Stimulated activated naive CD8-positive, alpha-beta T cell treated with anti-CD3 and anti-CD28 coated beads, Interleukin-15, amount 100 ng/mL, for 72 hours (primary cell): ENCODE data around the gene MOCOS.
A peak's percentile ranks its signal among the peaks of the same experiment; 100 is the strongest.
"Not testable (repeated sequence)": the region's sequence is repeated elsewhere in the genome, so short reads cannot be mapped to it uniquely, and the experiment has no call there.

Experiments used
- ATAC-seq: fragments of 150-1000 bp; cut with Tn5 transposase; 2 replicates; pipeline ENCODE4 v1.10.0; 2021; ENCODE audit warnings: mild to moderate bottlenecking, moderate library complexity
- DNase-seq, 2 donors: peaks; one replicate each; pipeline ENCODE4 v3.0.0; 2021 to 2022
- H3K27ac Mint-ChIP-seq, 2 donors: one replicate each; pipeline ENCODE4 v1.8.0; 2022; ENCODE audit warnings: mild to moderate bottlenecking in 2 of 2, mixed read lengths in 2 of 2, moderate library complexity in 2 of 2
- H3K27me3 Mint-ChIP-seq: one replicate; pipeline ENCODE4 v1.8.0; 2022; ENCODE audit warnings: mixed read lengths
- H3K4me1 Mint-ChIP-seq: one replicate; pipeline ENCODE4 v1.8.0; 2022; ENCODE audit warnings: mild to moderate bottlenecking, mixed read lengths
- H3K4me3 Mint-ChIP-seq, 2 donors: one replicate each; pipeline ENCODE4 v1.8.0; 2022; ENCODE audit warnings: mild to moderate bottlenecking in 2 of 2, mixed read lengths in 2 of 2, moderate library complexity in 1 of 2
- H3K9me3 Mint-ChIP-seq, 2 donors: one replicate each; pipeline ENCODE4 v1.8.0; 2022; ENCODE audit warnings: mixed read lengths in 2 of 2

MOCOS gene

GRCh38 chr18:36167692-36168218 lies 19.5 kb upstream of the MOCOS start:
- H3K4me3 Mint-ChIP-seq: no peak overlapping the region
- DNase-seq (no peak), ATAC-seq (no peak)
- no peaks in the 10 kb centered on the region for H3K4me1 Mint-ChIP-seq
- no peak overlapping the region for H3K27ac Mint-ChIP-seq
- no peaks in the 10 kb centered on the region for H3K9me3 Mint-ChIP-seq
- H3K27me3 Mint-ChIP-seq: no peaks in the 10 kb centered on the region

GRCh38 chr18:36168296-36168695 lies 19.0 kb upstream of the MOCOS start:
- not testable (repeated sequence) for H3K27me3 Mint-ChIP-seq, H3K4me3 Mint-ChIP-seq, ATAC-seq, H3K9me3 Mint-ChIP-seq, H3K4me1 Mint-ChIP-seq, DNase-seq
- peak overlapping the region in 1 of 2 donors; percentile 88 for H3K27ac Mint-ChIP-seq

- Mint-ChIP-seq H3K9me3 (no peaks in the 10 kb centered on the region), H3K4me3 (no peak overlapping the region), H3K27ac (no peak overlapping the region), H3K4me1 (no peaks in the 10 kb centered on the region), H3K27me3 (no peaks in the 10 kb centered on the region)
- no peak for DNase-seq
- ATAC-seq: no peak
These were observed 17.4 kb upstream of the MOCOS start for GRCh38 chr18:36169938-36170337.

- Mint-ChIP-seq H3K27ac (peak overlapping the region; percentile 0 to 38), H3K4me1 (no peaks in the 10 kb centered on the region), H3K4me3 (no peak overlapping the region), H3K9me3 (no peaks in the 10 kb centered on the region), H3K27me3 (no peaks in the 10 kb centered on the region)
- ATAC-seq (no peak), DNase-seq (no peak)
These were observed 11.8 kb upstream of the MOCOS start for GRCh38 chr18:36175481-36175880.

GRCh38 chr18:36176177-36176584 lies 11.1 kb upstream of the MOCOS start:
- no peak for DNase-seq
- ATAC-seq: no peak
- no peaks in the 10 kb centered on the region for H3K9me3 Mint-ChIP-seq

GRCh38 chr18:36176711-36177110 lies 10.6 kb upstream of the MOCOS start:
- Mint-ChIP-seq H3K27ac (no peak overlapping the region), H3K27me3 (no peaks in the 10 kb centered on the region), H3K9me3 (no peaks in the 10 kb centered on the region), H3K4me3 (no peak overlapping the region), H3K4me1 (no peaks in the 10 kb centered on the region)
- no peak for ATAC-seq
- DNase-seq: no peak

More at GRCh38 chr18:36176177-36176584, 11.1 kb upstream of the MOCOS start:
- Mint-ChIP-seq H3K27ac (no peak overlapping the region), H3K4me1 (no peaks in the 10 kb centered on the region), H3K27me3 (no peaks in the 10 kb centered on the region), H3K4me3 (no peak overlapping the region)

GRCh38 chr18:36177913-36178312 lies 9.4 kb upstream of the MOCOS start:
- Mint-ChIP-seq H3K27ac (peak overlapping the region; percentile 13 to 68), H3K9me3 (no peaks in the 10 kb centered on the region), H3K4me1 (no peaks in the 10 kb centered on the region), H3K27me3 (no peaks in the 10 kb centered on the region), H3K4me3 (no peak overlapping the region)
- no peak for ATAC-seq
- DNase-seq: no peak

- no peak overlapping the region for H3K4me3 Mint-ChIP-seq
- H3K27ac Mint-ChIP-seq: peak overlapping the region; percentile 32 to 44
- ATAC-seq (no peak), DNase-seq (no peak)
- H3K4me1 Mint-ChIP-seq: no peaks in the 10 kb centered on the region
- no peaks in the 10 kb centered on the region for H3K9me3 Mint-ChIP-seq
- H3K27me3 Mint-ChIP-seq: no peaks in the 10 kb centered on the region
These were observed 7.5 kb upstream of the MOCOS start for GRCh38 chr18:36179562-36180355.

GRCh38 chr18:36181441-36181840 lies 5.9 kb upstream of the MOCOS start:
- H3K9me3 Mint-ChIP-seq: no peaks in the 10 kb centered on the region
- DNase-seq (no peak), ATAC-seq (no peak)
- no peak overlapping the region for H3K4me3 Mint-ChIP-seq
- H3K27ac Mint-ChIP-seq: no peak overlapping the region
- H3K4me1 Mint-ChIP-seq: no peaks in the 10 kb centered on the region
- peaks cover 7% of the 10 kb centered on the region for H3K27me3 Mint-ChIP-seq

GRCh38 chr18:36181898-36182506 lies 5.3 kb upstream of the MOCOS start:
- Mint-ChIP-seq H3K4me1 (no peaks in the 10 kb centered on the region), H3K4me3 (no peak overlapping the region), H3K27ac (no peak overlapping the region), H3K9me3 (no peaks in the 10 kb centered on the region), H3K27me3 (peaks cover 7% of the 10 kb centered on the region)
- no peak for ATAC-seq
- DNase-seq: no peak

- DNase-seq (no peak), ATAC-seq (no peak)
- Mint-ChIP-seq H3K4me1 (peaks cover 4% of the 10 kb centered on the region), H3K4me3 (no peak overlapping the region), H3K27ac (no peak overlapping the region), H3K9me3 (no peaks in the 10 kb centered on the region), H3K27me3 (peaks cover 12% of the 10 kb centered on the region)
These were observed 4.3 kb upstream of the MOCOS start for GRCh38 chr18:36183033-36183432.

GRCh38 chr18:36183987-36184386 lies 3.3 kb upstream of the MOCOS start:
- ATAC-seq: no peak
- H3K4me3 Mint-ChIP-seq: no peak overlapping the region
- no peaks in the 10 kb centered on the region for H3K9me3 Mint-ChIP-seq
- H3K27ac Mint-ChIP-seq: no peak overlapping the region
- H3K27me3 Mint-ChIP-seq: peaks cover 22% of the 10 kb centered on the region
- peaks cover 13% of the 10 kb centered on the region for H3K4me1 Mint-ChIP-seq
- no peak for DNase-seq

GRCh38 chr18:36185157-36185556 lies 2.1 kb upstream of the MOCOS start:
- Mint-ChIP-seq H3K4me3 (no peak overlapping the region), H3K27me3 (peaks cover 33% of the 10 kb centered on the region), H3K4me1 (peaks cover 14% of the 10 kb centered on the region), H3K9me3 (no peaks in the 10 kb centered on the region), H3K27ac (no peak overlapping the region)
- DNase-seq: no peak
- ATAC-seq: no peak

- Mint-ChIP-seq H3K9me3 (no peaks in the 10 kb centered on the region), H3K27me3 (peaks cover 36% of the 10 kb centered on the region), H3K27ac (no peak overlapping the region), H3K4me1 (peaks cover 14% of the 10 kb centered on the region), H3K4me3 (peak overlapping the region; percentile 14 to 30)
- ATAC-seq (no peak), DNase-seq (no peak)
These were observed 1.3 kb upstream of the MOCOS start for GRCh38 chr18:36185901-36186460.

- Mint-ChIP-seq H3K4me1 (peaks cover 14% of the 10 kb centered on the region), H3K27ac (peak overlapping the region in 1 of 2 donors; percentile 66), H3K9me3 (no peaks in the 10 kb centered on the region), H3K27me3 (peaks cover 40% of the 10 kb centered on the region), H3K4me3 (peak overlapping the region; percentile 77 to 82)
- DNase-seq (peak in 1 of 2 donors; percentile 15), ATAC-seq (peak; percentile 36)
These were observed 670 bp upstream of the MOCOS start for GRCh38 chr18:36186461-36187192.
